Measurements from ENCODE around the gene DENND6B. TPM values are rescaled to one million over a fixed set of nuclear protein-coding genes. Genes with fewer than 3 reads are reported as not detected.

Gene DENND6B
- total and polyA plus RNA-seq, 2 of the 13 experiments (the other 11 are each of a cell fraction or from before 2014, with no cell fraction given): 0.95 to 3.8 TPM

- CTCF ChIA-PET (ENCODE audit: low intra/inter-chr PET ratio, low total read pairs): interaction anchor here (1.9 kb wide), 1 partner anchor 33 kb away, joined by 12 read pairs; no protein-coding TSS in a partner anchor
- no CpG with 5 or more reads among the region's 7 CpGs for WGBS (ENCODE audit: low lambda C conversion rate)
- Histone ChIP-seq H3K27ac (ENCODE audit: extremely low read length, insufficient read depth, low read length) (no peak overlapping the region), H3K4me3 (replicated peaks in 1 of 3; ENCODE audit: insufficient read depth in 1 of 3, low read depth in 2 of 3, low read length in 3 of 3) (peak overlapping the region in 1 of 3 experiments; percentile 69; a peak in 1 of 6 replicates), H4K20me1 (ENCODE audit: insufficient read depth, low read length) (no peaks in the 10 kb centered on the region), H3K36me3 (replicated peaks in 1 of 2; ENCODE audit: control insufficient read depth in 1 of 2, insufficient read depth in 2 of 2, low read length in 2 of 2) (peaks cover 0 to 2% of the 10 kb centered on the region in 2 experiments; a peak in 1 of 5 replicates), H3K9ac (ENCODE audit: insufficient read depth, low read depth, low read length) (0 out of 2 replicates have a peak overlapping the region, but pooled peaks have one; percentile 32), H3K79me2 (ENCODE audit: insufficient read depth, low read length) (peaks cover 23% of the 10 kb centered on the region), H3K4me1 (ENCODE audit: insufficient read depth, low read length) (peaks cover 74% of the 10 kb centered on the region), H3K27me3 (ENCODE audit: control insufficient read depth in 1 of 2, insufficient read depth in 2 of 2, low read length in 2 of 2) (no peaks in the 10 kb centered on the region), H3K9me3 (ENCODE audit: low read length) (no peaks in the 10 kb centered on the region), H2AFZ (ENCODE audit: low read length) (no peak overlapping the region), H3K4me2 (ENCODE audit: low read depth, low read length) (peak overlapping the region; percentile 81)
- in situ Hi-C loops (cut with HindIII; ENCODE audit: extremely low pct_ligation_motif_present, low pct_unique_long_range_greater_than_20kb): no loop called here
- ATAC-seq: peak; percentile 2
- no peak for DNase-seq (ENCODE audit: low spot score)
- no TSS peak for BruUV-seq (replicated peaks)
- intact Hi-C loops (cut with micrococcal nuclease; ENCODE audit: unreplicated experiment): loop anchor here (2.0 kb wide), 2 partner anchors 13 to 17 kb away; no protein-coding TSS in a partner anchor
- 0 out of 2 replicates have a peak, but pooled peaks have one; percentile 11 for TF ChIP-seq MXD3 (CRISPR knock-in tag; IDR thresholded peaks at IDR 0.05)
- TF ChIP-seq ZNF660 (CRISPR knock-in tag; IDR thresholded peaks at IDR 0.05; ENCODE audit: borderline replicate concordance, low read depth): no peak
- peak; percentile 30 for TF ChIP-seq AGO1 (IDR thresholded peaks at IDR 0.05; ENCODE audit: low read depth, low read length, poor library complexity, severe bottlenecking)
- TF ChIP-seq SRSF1 (optimal IDR thresholded peaks at IDR 0.05; ENCODE audit: low read depth, low read length): peak; percentile 29
- FAIRE-seq: no peak
- POLR2A ChIA-PET: interaction anchor here (0.6 to 3.8 kb wide), 7 partner anchors 11 to 58 kb away, joined by 3 to 27 read pairs (median 4); partner anchors contain the start of gene HDAC10
Measured at GRCh38 chr22:50309601-50309991, 17.2 kb downstream of the DENND6B start.

- ChIA-PET CTCF (ENCODE audit: low intra/inter-chr PET ratio, low total read pairs) (interaction anchor here (1.9 kb wide), 1 partner anchor 33 kb away, joined by 12 read pairs; no protein-coding TSS in a partner anchor), POLR2A (interaction anchor here (1.1 to 3.8 kb wide), 6 partner anchors 11 to 58 kb away, joined by 3 to 27 read pairs (median 5); partner anchors contain the start of gene HDAC10)
- H3K9ac ChIP-seq (ENCODE audit: insufficient read depth, low read depth, low read length): peak overlapping the region; percentile 26
- TF ChIP-seq ZNF572 (CRISPR knock-in tag; IDR thresholded peaks at IDR 0.05) (0 out of 2 replicates have a peak, but pooled peaks have one; percentile 30), GPBP1L1 (CRISPR knock-in tag; IDR thresholded peaks at IDR 0.05) (no peak), BCLAF1 (IDR thresholded peaks at IDR 0.05) (no peak), NR1H2 (CRISPR knock-in tag; IDR thresholded peaks at IDR 0.05; ENCODE audit: borderline replicate concordance, low read depth) (no peak), HNRNPL (IDR thresholded peaks at IDR 0.05; ENCODE audit: low read depth, low read length) (0 out of 2 replicates have a peak, but pooled peaks have one; percentile 55), FOSL1 (CRISPR knock-in tag; IDR thresholded peaks at IDR 0.05; ENCODE audit: borderline replicate concordance) (no peak), ZNF484 (CRISPR knock-in tag; IDR thresholded peaks at IDR 0.05; ENCODE audit: borderline replicate concordance, low read depth) (no peak)
Measured at GRCh38 chr22:50308986-50309600, 17.7 kb downstream of the DENND6B start.

More at GRCh38 chr22:50308986-50309600, 17.7 kb downstream of the DENND6B start:
- Histone ChIP-seq H3K79me2 (ENCODE audit: insufficient read depth, low read length) (peaks cover 27% of the 10 kb centered on the region), H3K4me1 (ENCODE audit: insufficient read depth, low read length) (peaks cover 74% of the 10 kb centered on the region), H3K9me3 (ENCODE audit: low read length) (no peaks in the 10 kb centered on the region), H3K4me2 (ENCODE audit: low read depth, low read length) (peak overlapping the region; percentile 81), H3K27ac (ENCODE audit: extremely low read length, insufficient read depth, low read length) (peak overlapping the region; percentile 58), H3K4me3 (replicated peaks in 1 of 3; ENCODE audit: insufficient read depth in 1 of 3, low read depth in 2 of 3, low read length in 3 of 3) (peak overlapping the region in 2 of 3 experiments; percentile 3 to 67; a peak in 1 of 6 replicates), H3K27me3 (ENCODE audit: control insufficient read depth in 1 of 2, insufficient read depth in 2 of 2, low read length in 2 of 2) (no peaks in the 10 kb centered on the region), H3K36me3 (replicated peaks in 1 of 2; ENCODE audit: control insufficient read depth in 1 of 2, insufficient read depth in 2 of 2, low read length in 2 of 2) (peaks cover 0 to 2% of the 10 kb centered on the region in 2 experiments; a peak in 1 of 5 replicates), H2AFZ (ENCODE audit: low read length) (no peak overlapping the region), H4K20me1 (ENCODE audit: insufficient read depth, low read length) (no peaks in the 10 kb centered on the region)
- in situ Hi-C loops (cut with HindIII; ENCODE audit: extremely low pct_ligation_motif_present, low pct_unique_long_range_greater_than_20kb) (no loop called here), intact Hi-C loops (cut with micrococcal nuclease; ENCODE audit: unreplicated experiment) (loop anchor here (1.0 to 2.0 kb wide), 3 partner anchors 12 to 16 kb away; no protein-coding TSS in a partner anchor)
- ATAC-seq (peak; percentile 23), FAIRE-seq (no peak), DNase-seq (ENCODE audit: low spot score) (no peak)
- 5% methylated on average over 3 of the region's 9 CpGs for WGBS (ENCODE audit: low lambda C conversion rate)
- no TSS peak for BruUV-seq (replicated peaks)

Measured in HepG2 (cell line).